Stimulated activated CD4-positive, alpha-beta T cell treated with anti-CD3 and anti-CD28 coated beads, Interleukin-1b, Interleukin-23, amount 100 ng/mL, for 1 hour (primary cell): ENCODE measurements around the gene TNXB.

Experiments used
- DNase-seq, 2 donors: peaks; one replicate each; pipeline ENCODE4 v3.0.0-alpha.2; 2020; ENCODE audit warnings: low read depth in 2 of 2

Gene TNXB, protein sequence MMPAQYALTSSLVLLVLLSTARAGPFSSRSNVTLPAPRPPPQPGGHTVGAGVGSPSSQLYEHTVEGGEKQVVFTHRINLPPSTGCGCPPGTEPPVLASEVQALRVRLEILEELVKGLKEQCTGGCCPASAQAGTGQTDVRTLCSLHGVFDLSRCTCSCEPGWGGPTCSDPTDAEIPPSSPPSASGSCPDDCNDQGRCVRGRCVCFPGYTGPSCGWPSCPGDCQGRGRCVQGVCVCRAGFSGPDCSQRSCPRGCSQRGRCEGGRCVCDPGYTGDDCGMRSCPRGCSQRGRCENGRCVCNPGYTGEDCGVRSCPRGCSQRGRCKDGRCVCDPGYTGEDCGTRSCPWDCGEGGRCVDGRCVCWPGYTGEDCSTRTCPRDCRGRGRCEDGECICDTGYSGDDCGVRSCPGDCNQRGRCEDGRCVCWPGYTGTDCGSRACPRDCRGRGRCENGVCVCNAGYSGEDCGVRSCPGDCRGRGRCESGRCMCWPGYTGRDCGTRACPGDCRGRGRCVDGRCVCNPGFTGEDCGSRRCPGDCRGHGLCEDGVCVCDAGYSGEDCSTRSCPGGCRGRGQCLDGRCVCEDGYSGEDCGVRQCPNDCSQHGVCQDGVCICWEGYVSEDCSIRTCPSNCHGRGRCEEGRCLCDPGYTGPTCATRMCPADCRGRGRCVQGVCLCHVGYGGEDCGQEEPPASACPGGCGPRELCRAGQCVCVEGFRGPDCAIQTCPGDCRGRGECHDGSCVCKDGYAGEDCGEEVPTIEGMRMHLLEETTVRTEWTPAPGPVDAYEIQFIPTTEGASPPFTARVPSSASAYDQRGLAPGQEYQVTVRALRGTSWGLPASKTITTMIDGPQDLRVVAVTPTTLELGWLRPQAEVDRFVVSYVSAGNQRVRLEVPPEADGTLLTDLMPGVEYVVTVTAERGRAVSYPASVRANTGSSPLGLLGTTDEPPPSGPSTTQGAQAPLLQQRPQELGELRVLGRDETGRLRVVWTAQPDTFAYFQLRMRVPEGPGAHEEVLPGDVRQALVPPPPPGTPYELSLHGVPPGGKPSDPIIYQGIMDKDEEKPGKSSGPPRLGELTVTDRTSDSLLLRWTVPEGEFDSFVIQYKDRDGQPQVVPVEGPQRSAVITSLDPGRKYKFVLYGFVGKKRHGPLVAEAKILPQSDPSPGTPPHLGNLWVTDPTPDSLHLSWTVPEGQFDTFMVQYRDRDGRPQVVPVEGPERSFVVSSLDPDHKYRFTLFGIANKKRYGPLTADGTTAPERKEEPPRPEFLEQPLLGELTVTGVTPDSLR (N-terminal part only)

GRCh38 chr6:32109114-32109764 is at the start of gene TNXB:
TNXB (minus strand) TSS chr6:32109338; CDS start chr6:32098198, 11,140 bp downstream.
- no peak for DNase-seq

DNA sequence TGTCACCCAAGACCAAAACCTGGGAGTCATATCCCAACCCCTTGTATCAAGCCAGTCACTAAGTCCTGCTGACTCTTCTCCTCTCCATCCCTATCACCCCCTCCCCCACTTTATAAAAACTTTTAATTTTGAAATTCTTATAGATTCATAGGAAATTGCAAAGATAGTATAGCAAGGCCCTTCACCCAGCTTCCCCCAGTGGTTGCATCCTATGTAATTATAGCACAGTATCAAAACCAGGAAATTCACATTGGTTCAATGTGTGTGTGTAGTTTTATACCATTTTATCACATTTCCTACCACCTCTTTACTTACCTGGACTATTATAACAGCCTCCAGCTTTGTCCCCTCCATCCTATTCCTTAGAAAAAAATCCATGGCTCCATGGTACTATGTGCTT is 48.9 kb upstream of the TNXB start:
- no peak for DNase-seq

GRCh38 chr6:32156891-32157290 is 47.8 kb upstream of the TNXB start:
- DNase-seq: no peak

DNA sequence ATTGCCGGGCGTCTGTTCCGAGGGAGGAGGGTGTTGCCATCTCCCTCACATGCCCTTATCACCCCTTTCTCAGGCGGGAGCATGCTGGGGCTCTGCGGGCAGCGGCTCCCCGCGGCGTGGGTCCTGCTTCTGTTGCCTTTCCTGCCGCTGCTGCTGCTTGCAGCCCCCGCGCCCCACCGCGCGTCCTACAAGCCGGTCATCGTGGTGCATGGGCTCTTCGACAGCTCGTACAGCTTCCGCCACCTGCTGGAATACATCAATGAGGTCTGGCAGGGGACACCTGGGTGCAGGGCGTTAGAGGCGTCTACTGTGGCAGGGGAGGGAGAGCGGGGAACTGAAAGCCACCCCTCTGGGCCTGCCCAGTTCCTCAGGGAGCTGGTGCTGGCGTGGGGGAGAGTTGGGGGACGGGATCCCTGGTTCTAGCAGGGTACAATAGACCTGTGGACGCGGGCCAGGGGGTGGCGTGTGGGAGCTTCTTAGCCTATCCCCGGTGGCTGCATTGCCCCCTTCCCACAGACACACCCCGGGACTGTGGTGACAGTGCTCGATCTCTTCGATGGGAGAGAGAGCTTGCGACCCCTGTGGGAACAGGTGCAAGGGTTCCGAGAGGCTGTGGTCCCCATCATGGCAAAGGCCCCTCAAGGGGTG is 45.5 kb upstream of the TNXB start:
- DNase-seq: no peak

DNA sequence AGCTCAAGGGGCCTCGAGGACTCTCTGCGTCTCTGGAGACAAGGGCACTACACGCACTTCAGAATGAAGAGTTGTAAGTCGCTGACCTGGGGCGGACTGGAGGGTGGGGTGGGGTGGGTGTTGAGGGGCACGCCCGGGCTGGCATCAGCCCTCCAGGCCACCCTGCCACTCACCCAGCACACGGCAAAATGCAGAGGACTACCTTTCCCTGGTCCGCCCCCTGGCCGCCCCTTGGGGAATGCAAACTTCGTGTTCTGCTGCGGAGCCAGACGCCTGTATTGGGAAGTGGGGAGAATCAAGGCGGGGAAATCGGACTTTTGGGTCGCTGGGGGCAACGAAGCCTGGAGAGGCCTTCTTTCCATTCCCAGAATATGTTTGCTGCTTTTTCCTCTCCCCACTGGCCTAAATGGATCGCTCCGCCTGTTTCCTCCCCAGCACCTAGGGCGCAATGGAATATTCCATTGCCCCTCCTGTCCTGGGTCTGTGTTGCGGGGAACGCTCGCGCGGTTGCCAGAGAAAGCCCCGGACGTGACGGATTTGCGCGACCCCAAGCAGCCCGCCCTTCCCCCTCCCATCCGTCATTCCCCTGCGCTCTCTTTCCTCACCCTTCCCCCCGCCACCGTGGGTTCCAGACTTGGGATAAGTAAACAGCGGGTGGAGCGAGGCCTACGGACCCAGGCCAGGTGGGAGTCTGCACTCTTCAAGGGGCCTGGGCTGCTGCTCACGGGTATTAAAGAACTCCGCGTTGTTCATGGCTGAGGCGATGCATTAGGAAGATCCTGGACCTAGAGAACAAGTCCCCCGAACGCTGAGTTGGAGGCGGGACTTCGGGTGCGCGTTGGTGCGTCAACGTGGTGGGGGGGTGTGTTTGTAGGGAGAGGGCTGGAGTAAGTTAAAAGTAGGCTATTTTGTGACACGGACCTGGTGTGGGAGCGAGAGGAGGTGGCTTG is 44.7 kb upstream of the TNXB start, which contains the start of gene PPT2:
PPT2 (plus strand) TSS at position 578 of the 950 bp plus-strand sequence. CDS start 454 bp downstream, outside the sequence.
- peak; percentile 41 to 53 for DNase-seq

- DNase-seq: no peak
Measured at GRCh38 chr6:32152769-32153563, 43.8 kb upstream of the TNXB start.

DNA sequence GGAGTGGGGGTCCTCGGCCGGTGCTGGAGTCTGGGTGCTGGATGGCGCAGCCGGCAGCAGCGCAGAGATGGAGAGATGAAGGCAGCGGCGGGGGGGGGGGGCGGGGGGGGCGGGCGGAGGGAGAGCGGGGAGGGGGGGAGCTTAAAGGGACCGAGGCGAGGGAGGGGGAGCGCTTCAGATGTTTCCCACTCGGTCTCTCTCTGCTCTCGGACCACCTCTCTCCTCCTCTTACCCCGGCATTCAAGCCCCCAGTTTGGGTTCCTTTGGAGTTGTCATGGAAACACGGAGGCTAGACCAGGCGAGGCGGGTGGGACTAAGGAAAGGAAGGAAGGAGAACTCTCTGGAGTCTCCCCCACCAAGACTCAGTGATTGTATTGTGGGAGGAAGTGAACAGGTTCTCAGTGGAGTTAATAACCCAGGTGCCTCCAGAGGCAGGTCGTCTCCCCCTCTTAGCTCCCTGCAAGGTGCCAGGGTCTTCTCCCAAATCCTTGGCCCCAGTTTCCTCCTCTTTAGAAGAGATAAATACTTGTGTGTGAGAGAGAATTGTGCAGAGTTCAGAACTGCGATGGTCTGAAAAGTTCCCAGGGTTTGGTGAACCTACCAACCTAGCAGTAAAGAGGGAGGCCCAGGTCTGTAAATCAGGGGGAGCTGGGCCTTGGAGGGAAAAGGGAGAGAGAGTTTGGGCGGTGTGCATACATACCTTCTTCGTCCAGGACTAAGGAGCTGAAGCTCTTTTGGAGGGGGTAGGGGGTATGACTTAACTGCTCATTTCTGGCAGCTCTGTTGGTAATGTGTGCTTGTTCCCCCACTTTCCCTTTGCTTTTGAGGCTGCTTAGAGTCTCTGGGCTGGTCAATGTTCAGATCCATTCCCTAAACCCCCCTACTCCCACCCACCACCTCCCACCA is 43.0 kb upstream of the TNXB start, which contains the start of gene PRRT1:
PRRT1 (minus strand) TSS at position 77 of the 906 bp plus-strand sequence. CDS start 112 bp downstream, outside the sequence.
- DNase-seq: no peak

DNA sequence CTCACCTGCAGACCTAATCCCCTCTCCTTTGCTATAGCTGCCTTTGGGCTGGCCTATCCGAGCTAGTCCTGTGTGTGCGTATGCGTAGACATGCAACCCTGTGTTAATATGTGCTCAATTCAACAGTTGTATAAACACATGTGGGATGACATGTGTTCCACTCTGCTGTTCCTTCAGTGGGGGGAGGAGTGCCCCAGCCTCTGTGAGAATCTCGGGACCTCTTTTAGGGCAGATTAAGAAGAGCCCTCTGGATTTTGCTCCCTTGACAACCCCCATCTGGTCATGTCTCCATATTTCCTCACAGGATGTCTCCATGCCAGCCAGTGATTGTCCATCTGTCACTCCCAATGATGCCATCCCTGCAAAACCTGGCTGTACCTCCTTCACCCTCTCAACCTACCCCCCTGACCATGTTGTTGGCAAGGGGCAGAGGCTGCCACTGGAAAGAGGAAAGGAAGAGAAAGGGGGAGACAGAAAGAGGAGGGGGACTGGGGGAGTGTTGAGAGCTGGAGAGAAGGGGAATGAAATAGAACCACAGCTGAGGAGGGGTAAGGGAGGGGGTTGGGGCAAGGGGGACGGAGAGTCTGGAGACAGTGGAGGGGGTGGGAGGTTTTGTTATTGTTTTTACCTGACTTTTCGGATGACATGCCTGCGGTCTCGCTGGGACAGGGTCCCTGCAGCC is 42.2 kb upstream of the TNXB start:
- no peak for DNase-seq

DNA sequence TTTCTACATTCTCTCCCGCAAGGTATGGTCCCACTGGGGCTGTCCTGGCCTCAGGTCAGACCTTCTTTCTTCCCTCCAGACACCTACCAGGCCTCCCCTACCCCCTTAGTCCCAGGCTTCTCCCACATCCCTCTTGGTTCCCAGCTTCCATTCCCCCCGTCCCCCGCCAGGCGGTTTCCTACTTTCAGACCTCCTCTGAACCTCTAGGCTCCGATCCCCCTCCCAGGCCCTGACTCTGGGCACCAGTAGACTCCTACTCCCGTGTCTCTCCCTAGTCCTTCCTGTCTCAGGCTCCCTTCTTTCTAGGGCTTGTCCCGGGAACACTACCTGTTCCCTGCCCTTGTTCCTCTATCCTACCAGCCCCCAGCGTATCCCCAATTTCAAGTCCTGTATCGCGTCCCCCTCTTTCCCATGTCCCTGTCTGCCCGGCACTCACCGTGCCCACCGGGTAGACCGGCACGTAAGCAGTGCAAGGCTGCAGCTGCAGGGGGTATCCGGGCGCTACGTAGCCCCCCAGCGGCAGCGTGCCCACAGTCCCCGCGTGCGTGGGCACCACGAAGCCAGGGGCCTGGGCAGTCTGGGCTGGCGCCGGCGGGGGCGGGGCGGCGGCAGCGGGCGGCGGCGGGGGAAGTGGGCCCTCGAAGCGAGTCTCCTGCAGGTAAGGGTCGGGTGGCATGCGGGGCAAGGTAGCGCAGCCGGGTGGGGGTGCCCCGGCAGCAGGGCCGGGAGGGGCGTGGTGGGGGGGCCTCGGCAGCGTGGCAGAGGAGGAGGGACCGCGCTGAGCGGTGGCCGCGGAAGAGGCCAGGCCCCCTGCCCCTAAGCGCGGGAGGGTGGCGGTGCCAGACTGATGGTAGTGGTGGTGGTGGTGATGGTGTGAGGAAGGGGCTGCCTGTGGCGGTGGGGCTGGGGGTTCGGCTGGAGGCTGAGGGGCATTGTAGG is 41.1 kb upstream of the TNXB start:
- no peak for DNase-seq

GRCh38 chr6:32149092-32149755 is 40.1 kb upstream of the TNXB start:
- no peak for DNase-seq

DNA sequence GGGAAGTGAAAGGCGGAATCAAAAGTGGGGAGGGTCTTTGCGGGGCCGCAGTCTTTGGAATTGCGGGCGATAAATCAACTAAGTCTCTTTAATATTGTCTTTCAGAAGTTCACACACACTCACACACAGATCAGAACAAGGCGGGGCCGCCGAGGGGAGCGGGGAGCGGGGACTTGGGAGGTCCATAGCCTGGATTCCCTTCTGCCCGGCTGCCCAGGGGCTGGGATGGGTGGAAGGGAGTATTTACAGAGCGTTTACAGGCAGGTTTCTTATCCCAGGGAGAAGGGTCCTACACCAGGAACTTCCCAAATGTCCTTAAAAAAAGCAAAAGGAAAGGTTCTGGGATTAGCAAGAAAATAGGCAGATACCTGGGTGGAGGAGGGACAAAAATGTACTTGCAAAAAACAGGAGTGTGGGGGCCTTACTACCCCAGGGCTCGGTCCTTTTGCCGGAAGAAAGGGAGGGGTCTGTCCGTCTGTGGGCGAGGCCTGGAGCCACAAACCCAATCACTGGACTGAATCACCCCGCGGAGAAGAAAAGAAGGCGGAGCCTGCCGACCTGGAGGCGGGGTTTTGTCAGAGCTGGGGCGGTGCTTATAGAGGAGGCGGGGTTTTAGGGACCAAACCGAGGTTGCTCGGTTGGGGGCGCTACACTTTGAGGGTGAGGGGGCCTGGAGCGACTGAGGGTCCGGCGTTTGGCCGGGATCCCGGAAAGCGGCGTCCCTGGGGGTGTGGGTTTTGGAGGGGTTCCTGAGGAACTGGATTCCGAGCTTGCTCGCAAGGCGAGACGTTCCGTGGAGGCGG is 39.4 kb upstream of the TNXB start:
- DNase-seq: peak in 1 of 2 donors; percentile 62

- no peak for DNase-seq
Measured at GRCh38 chr6:32147401-32148132, 38.4 kb upstream of the TNXB start.

DNA sequence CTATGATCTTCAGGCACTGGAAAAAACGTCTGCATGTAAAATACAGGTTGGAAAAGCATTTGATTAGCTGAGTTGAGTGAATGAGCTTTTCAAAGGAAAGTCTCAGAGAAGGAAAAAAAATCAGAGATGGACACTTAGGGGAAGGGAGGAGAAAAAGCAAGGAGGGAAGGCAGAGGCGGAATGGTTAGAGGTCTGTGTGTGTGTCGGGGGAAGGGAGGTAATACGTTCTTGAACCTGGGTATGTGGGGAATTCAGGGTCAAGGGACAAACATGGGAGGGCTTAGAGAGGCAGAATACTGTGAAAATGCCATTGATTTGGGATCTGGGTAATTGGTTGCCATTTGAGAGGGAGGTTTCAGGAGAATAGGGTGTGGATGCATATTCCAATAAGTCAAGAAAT is 37.5 kb upstream of the TNXB start:
- DNase-seq: no peak

GRCh38 chr6:32146287-32146686 is 37.1 kb upstream of the TNXB start:
- no peak for DNase-seq
